Heart left ventricle (tissue), 13 donors: Measurements from ENCODE around the gene JOSD2.

Experiments used
- POLR2A ChIP-seq, 2 donors: fragments of 450-650 bp; IDR thresholded peaks; one replicate each; pipeline ENCODE4 v1.6.1; 2017; ENCODE audit warnings: antibody characterized with exemption in 2 of 2, mild to moderate bottlenecking in 2 of 2, moderate library complexity in 2 of 2
- TF ChIP-seq, protein P1 (sequence below), 12 donors: fragments of 200-600 bp; sonication (generic) in 4 of 12; IDR thresholded peaks; one replicate each; pipeline versions ENCODE4 v1.5.0 to v1.8.0; 2018 to 2022; ENCODE audit warnings: antibody characterized with exemption in 12 of 12, mild to moderate bottlenecking in 5 of 12
- donor health status: ischemic (EF 13 %, LVEDD 7.1; RV severe dilation, severe dysfunction).
- donor health status: DM: no; HTN: yes; CAD: no.
- donor health status: DM: no; HTN: no; CAD: no.
- donor health status: ischemic (EF 25% LVEDD 6.9; RV normal size, moderate dysfunction).
- donor health status: ischemic (EF 25% LVEDD 5.7; RV mildly dilated, moderate dysfunction).
- donor health status: ischemic (EF 35%, LVEDD 5.7; RV mildly dilated, moderate dysfunction).
- donor health status: nonischemic (EF 11% LVEDD 7.7; RV severe dilation, severe dysfunction).
- donor health status: DM: yes; HTN: yes; CAD: no.
- donor health status: PGD.
- donor health status: ischemic (EF 29% LVEDD 5.4; RV normal size, mild dysfunction).
- donor health status: nonischemic (EF 23%, LVEDD 6.1; RV moderate dilation, normal function).

DNA sequence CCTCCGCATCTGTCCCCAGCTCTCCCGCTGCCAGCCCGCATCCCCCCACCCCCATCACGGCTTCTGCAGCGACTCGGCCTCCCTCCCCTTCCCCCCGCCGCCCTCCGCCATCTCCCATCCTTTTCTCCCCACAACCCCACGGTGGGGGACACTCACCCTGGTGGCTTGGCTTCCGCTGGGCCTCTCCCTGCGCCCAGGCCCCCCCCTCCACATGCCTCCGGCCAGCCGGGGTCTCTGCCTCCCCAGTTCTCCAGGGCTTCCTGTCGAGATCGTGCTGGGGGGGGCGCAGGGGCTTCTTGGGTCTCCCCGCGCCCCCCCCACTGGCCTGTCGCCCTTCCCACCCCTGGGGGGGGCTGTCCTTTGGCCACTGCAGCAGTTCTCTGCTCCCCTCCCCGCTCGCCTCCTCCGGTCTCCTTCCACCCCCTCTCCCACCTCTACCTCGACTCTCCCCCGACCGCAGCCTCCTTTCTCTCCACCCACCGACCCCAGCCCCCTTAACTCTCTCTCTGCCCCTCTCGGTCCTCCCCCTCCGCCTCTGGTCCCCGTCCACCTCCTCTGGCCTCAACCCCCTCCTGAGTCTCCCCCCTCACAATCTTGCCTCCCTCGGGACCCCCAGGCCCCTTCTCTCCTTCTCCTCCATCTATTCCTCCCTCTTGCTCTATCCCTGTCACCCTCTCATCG is 40.2 kb upstream of the JOSD2 start:
- TF ChIP-seq, protein P1, sequence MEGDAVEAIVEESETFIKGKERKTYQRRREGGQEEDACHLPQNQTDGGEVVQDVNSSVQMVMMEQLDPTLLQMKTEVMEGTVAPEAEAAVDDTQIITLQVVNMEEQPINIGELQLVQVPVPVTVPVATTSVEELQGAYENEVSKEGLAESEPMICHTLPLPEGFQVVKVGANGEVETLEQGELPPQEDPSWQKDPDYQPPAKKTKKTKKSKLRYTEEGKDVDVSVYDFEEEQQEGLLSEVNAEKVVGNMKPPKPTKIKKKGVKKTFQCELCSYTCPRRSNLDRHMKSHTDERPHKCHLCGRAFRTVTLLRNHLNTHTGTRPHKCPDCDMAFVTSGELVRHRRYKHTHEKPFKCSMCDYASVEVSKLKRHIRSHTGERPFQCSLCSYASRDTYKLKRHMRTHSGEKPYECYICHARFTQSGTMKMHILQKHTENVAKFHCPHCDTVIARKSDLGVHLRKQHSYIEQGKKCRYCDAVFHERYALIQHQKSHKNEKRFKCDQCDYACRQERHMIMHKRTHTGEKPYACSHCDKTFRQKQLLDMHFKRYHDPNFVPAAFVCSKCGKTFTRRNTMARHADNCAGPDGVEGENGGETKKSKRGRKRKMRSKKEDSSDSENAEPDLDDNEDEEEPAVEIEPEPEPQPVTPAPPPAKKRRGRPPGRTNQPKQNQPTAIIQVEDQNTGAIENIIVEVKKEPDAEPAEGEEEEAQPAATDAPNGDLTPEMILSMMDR (IDR thresholded peaks at IDR 0.05) = no peak
- TF ChIP-seq POLR2A (IDR thresholded peaks at IDR 0.05) = no peak
